Stimulated activated CD4-positive, alpha-beta T cell treated with anti-CD3 and anti-CD28 coated beads, Interleukin-12 subunit alpha, Interleukin-12 subunit beta, amount 100 ng/mL, for 24 hours (primary cell): ENCODE measurements around the gene ASB2.

Experiments used
- DNase-seq, 2 experiments: peaks; one replicate each; pipeline ENCODE4 v3.0.0-alpha.2; 2020; ENCODE audit warnings: low read depth in 2 of 2

The ASB2 gene

DNA sequence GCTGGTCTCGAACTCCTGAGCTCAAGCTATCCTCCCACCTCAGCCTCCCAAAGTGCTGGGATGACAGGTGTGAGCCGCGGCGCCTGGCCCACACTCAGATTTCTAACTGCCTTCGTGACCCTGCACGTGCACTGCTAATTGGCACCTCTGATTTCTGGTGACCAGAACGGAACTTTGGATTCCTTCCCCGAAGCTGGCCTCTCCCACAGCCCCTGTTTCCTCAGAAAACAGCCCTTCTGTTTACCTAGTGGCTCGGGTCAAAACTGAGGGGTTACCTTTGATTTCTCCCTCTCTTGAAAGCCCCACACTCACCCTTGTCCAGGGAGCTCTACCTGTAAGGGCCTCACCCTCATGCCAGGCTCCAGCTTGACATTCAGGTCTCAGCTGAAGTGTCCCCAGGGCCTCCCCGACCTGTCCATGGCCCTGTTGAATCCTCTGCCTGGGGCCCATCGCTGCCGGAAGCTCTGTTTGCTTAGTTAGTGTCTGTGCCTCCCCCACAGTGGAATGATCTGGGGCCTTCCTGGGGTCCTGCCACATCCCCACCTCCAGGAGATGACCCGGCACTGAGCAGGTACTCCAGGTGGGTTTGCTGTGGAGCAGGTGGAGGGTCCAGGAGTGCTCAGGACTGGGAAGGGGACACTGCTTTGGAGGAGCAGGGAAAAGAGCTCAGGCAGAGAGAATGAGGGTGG lies 73.6 kb downstream of the ASB2 start:
- no peak for DNase-seq

DNA sequence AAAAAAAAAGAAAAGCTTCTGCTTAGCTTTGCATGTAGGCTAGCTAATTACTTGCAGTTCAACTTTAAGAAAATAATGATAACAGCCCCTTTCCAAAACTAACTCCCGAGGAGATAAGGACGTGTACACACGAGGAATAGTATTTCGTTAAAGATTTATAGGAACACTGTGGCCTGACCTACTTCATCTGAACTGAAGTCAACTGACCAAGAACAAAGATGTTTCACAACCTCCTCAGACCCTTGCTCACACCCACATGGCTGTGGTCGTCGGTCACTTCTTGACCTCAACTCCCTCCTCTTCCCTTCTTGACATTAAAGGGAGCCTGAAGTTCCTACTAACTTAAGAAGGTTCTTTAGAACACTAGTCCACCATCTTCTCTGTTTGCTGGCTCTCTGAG lies 74.6 kb downstream of the ASB2 start:
- DNase-seq = no peak

- no peak for DNase-seq
Observed at GRCh38 chr14:93898731-93899130, 77.6 kb downstream of the ASB2 start.

DNA sequence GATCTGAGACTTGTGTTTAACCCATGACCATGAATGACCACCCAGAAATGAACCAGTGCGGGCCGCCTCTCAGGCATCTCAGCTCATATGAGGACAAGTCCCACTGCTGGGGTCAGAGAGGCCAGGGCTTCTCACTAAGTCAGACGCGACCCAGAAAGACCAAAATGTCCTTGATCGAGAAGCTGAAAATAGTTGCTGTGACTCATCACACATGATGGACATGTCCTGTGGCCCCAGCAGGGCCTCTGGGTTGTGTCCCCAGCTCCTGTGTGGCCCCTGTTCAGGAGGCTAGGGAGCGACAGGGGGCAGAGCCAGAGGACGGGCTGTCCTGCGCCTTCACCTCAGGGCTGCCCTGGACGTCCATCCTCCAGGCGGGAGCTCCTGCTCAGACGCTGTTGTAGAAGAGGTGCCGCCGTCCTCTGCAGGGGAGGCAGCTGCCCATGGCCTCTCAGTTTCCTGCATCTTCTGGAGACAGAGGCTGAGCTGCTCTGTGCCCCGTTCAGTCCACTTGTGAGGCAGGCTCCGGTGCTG lies 78.2 kb downstream of the ASB2 start:
- no peak for DNase-seq

DNA sequence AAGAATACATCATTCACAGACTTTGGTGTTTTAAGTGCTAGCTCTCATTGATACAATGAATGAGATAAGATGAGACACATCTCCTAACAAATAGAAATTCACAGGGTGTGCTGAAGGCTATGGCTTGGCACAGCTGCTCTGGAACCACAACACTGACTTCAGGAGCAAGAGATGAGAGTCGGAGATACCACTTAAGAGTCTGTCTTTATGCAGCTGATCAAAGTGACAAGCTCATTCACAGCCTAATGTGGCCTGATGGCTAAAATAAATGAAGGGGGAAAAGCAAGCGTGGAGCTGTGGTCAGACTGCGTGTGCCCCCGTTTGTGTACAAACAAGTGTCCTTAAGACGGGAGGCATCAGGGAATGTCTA lies 78.9 kb downstream of the ASB2 start:
- no peak for DNase-seq

DNA sequence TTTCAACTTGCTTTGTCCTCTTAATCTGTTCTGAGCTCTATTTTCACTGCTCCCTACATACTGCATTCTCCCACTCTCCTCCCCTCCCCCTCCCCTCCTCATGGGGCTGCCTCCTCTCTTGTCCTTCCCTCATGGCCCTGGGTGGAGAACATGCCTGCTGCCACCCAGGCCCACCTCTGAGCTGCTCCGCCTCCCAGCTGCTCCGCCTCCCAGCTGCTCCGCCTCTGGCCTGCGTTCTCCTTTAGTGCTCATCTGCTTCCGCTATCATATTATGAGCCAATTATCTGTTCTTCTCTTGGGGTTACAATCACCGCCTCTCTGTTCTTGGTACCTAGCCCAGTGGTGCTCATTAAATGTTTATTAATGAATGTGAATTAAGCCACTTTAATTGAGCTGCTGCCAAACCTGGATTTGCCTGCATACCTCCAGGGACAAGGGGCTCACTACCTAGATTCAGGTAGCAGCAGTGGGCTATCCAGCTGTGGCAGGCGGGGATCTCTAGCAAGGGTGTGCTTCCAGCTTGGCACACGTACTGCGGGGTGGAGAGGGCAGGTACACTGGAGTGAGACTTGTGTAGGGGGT lies 81.3 kb downstream of the ASB2 start:
- no peak for DNase-seq

DNA sequence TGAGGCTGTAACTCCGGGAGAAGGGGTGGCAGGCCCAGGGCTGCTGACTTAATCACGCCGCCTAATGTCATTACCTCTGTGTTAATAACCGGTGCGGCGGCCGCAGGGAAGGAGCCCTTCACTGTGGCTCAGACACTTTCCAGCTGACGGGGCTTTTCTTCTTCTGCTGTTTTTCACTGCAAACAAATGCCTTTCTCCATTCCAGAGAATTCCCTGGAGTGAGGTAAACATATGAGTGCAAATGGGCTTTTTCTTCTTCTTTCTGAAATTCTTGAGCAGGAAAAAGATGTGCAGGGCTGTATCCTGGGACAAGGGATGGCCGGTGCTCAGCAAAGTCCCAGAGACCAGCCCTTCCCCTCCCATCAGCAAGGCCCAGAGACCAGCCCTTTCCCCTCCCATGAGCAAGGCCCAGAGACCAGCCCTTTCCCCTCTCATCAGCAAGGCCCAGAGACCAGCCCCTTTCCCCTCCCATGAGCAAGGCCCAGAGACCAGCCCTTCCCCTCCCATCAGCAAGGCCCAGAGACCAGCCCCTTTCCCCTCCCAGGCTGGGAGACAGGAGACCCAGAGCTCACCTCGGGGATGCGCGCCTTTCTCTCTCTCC lies 82.6 kb downstream of the ASB2 start:
- DNase-seq = no peak

GRCh38 chr14:93892923-93893558 lies 83.3 kb downstream of the ASB2 start:
- peak; percentile 33 to 72 for DNase-seq

GRCh38 chr14:93892505-93892839 lies 83.9 kb downstream of the ASB2 start:
- no peak for DNase-seq

DNA sequence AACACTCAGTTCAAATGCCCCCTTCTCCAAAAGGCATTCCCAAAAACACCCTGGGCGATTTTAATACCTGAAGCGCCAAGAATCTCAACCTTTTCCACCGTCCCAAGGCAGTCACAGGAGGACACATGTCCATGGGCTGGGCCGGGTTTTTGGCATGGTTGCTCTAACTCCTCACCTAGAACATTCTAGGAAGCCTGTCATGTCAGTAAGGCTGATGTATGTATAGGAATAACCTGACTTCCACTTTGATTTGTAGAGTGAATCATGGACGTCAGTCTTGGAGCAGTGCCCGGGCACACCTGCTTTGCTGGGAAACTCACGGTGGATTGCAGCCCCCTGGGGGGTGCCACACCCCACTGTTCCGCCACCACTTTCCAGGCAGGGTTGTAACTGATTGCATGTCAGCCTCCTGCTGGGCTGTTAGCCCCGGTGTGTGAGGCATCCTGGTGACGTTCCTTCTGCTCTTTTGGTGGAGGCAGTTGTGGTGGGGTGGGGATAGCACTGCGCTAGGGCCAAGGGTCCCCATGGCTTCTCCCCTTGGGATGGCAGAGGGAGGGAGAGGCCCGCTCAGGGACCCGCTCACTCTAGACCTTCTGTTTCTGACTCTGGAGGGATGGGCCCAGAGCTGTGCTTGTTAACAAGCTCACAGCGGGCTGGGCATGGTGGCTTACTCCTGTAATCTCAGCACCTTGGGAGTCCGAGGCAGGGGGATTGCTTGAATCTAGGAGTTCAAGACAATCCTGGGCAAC lies 84.4 kb downstream of the ASB2 start:
- no peak for DNase-seq

DNA sequence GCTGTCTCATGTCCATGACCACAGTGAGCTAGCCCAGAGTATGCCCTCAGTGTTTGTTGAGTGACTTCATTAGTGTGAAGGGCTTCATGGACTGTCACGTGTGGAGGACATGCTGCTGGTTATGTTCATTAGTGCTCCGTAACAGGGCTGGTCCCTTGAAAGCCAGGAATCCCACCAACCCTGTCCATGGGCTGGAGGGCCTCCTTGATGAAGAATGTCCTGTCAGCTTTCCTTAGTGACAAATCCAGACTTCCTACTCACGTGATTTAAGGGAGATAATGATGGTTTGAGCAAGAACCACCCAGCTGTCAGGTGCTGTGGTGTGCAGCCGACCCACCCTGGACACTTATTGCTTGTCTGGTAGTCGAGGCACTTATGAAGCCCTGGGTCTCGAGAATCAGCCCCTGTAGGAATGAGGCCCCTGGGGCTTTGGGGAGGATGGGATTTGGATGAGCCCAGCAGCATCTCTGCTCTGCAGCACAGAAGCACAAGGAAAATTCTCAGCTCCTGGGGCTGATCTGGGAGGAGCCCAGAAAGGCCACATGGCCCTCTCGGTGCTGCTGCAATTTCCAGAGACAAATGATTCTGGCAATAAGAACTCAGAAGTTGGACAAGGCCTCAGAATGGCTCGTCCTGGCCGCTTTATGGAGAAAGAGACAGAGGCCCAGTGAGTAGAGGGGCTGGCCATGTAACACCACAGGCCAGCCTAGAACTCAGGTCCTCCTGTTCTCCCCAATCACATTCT lies 86.5 kb downstream of the ASB2 start:
- no peak for DNase-seq

DNA sequence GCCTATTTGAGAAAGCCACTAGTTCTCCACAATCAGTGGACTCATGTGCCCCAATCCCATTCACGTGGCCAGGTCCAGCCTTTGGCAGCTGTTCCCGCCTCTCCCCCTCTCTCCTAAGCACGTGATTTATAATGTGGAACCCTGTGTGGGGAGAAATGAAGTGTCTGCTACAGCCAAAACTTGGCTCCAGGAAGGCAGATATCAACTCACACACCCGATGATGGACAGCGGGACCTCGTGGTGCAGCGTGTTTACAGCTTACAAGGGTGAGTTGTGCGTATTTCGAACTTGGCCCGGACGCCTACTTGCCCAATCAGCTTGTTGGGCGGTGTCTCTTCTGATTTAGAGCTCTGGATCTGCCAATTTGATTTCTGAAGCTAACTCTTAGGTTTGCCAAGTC lies 87.4 kb downstream of the ASB2 start:
- DNase-seq = no peak

GRCh38 chr14:93884950-93885349 lies 91.4 kb downstream of the ASB2 start:
- no peak for DNase-seq
